ENCODE measurements around the gene INPP4A.

INPP4A gene

GRCh38 chr2:98476192-98476868 is 31.7 kb downstream of the INPP4A start:
- DNase-seq = no peak

GRCh38 chr2:98477036-98477435 is 32.4 kb downstream of the INPP4A start:
- DNase-seq = no peak

GRCh38 chr2:98477506-98477905 is 32.8 kb downstream of the INPP4A start:
- DNase-seq = no peak

GRCh38 chr2:98478088-98478551 is 33.5 kb downstream of the INPP4A start:
- no peak for DNase-seq

GRCh38 chr2:98478907-98479306 is 34.2 kb downstream of the INPP4A start:
- DNase-seq = peak; percentile 38

- DNase-seq = no peak
Measured at GRCh38 chr2:98479371-98479770, 34.7 kb downstream of the INPP4A start.

GRCh38 chr2:98479959-98480524 is 35.4 kb downstream of the INPP4A start:
- DNase-seq = no peak

- no peak for DNase-seq
Measured at GRCh38 chr2:98480598-98480997, 35.9 kb downstream of the INPP4A start.

GRCh38 chr2:98482362-98482761 is 37.7 kb downstream of the INPP4A start:
- no peak for DNase-seq

GRCh38 chr2:98483257-98483861 is 38.7 kb downstream of the INPP4A start:
- no peak for DNase-seq

GRCh38 chr2:98484121-98484557 is 39.5 kb downstream of the INPP4A start:
- no peak for DNase-seq

- no peak for DNase-seq
Measured at GRCh38 chr2:98484652-98485452, 40.2 kb downstream of the INPP4A start.

- no peak for DNase-seq
Measured at GRCh38 chr2:98485453-98485755, 40.7 kb downstream of the INPP4A start.

GRCh38 chr2:98486374-98486981 is 41.8 kb downstream of the INPP4A start:
- DNase-seq = no peak

GRCh38 chr2:98487101-98487805 is 42.6 kb downstream of the INPP4A start:
- DNase-seq = no peak

GRCh38 chr2:98487806-98488189 is 43.1 kb downstream of the INPP4A start:
- peak; percentile 63 for DNase-seq

GRCh38 chr2:98488252-98488651 is 43.6 kb downstream of the INPP4A start:
- no peak for DNase-seq

- no peak for DNase-seq
Measured at GRCh38 chr2:98489486-98489885, 44.8 kb downstream of the INPP4A start.

GRCh38 chr2:98489971-98490962 is 45.6 kb downstream of the INPP4A start:
- no peak for DNase-seq

GRCh38 chr2:98492441-98492840 is 47.8 kb downstream of the INPP4A start:
- peak; percentile 61 for DNase-seq

GRCh38 chr2:98494699-98495098 is 50.0 kb downstream of the INPP4A start:
- no peak for DNase-seq
